Chondrocyte (in vitro differentiated cells): ENCODE data around the gene NPHP4. TPM values are rescaled to one million over a fixed set of nuclear protein-coding genes. Genes with fewer than 3 reads are reported as not detected.

Source experiments
- DNase-seq: peaks from one replicate; pipeline ENCODE4 v3.0.0; 2021; ENCODE audit warnings: mixed read lengths, low spot score
- H3K27ac Mint-ChIP-seq: one replicate; pipeline ENCODE4 v1.8.0; 2021; ENCODE audit warnings: mild to moderate bottlenecking, moderate library complexity, mixed read lengths; ENCODE audit not compliant: unreplicated experiment
- H3K27me3 Mint-ChIP-seq: 2 replicates; pipeline ENCODE4 v1.8.0; 2021; ENCODE audit warnings: low read depth, mixed read lengths
- H3K36me3 Mint-ChIP-seq: 2 replicates; pipeline ENCODE4 v1.8.0; 2021; ENCODE audit warnings: low read depth, mixed read lengths
- H3K4me1 Mint-ChIP-seq: 2 replicates; pipeline ENCODE4 v1.8.0; 2021; ENCODE audit warnings: low read depth, mild to moderate bottlenecking, mixed read lengths
- H3K4me3 Mint-ChIP-seq: one replicate; pipeline ENCODE4 v1.8.0; 2021; ENCODE audit warnings: mild to moderate bottlenecking, moderate library complexity, mixed read lengths; ENCODE audit not compliant: unreplicated experiment
- H3K9me3 Mint-ChIP-seq: 2 replicates; pipeline ENCODE4 v1.8.0; 2021; ENCODE audit warnings: low read depth, mixed read lengths
- total RNA-seq: library from RNA; stranded (reverse); gene quantifications from 3 replicates; pipeline ENCODE4 v1.2.1, GENCODE V29; 2021
- TF ChIP-seq, protein P1 (sequence below): fragments of 200-600 bp; sonication (generic); IDR thresholded peaks from 2 replicates; pipeline ENCODE4 v1.5.0; 2021; ENCODE audit warnings: antibody characterized with exemption, mild to moderate bottlenecking, moderate library complexity

The NPHP4 gene
- total RNA-seq, 1 donor from 2014 or later = 8.7 TPM

- no peak overlapping the region for H3K4me3 Mint-ChIP-seq
- H3K27ac Mint-ChIP-seq = no peak overlapping the region
- TF ChIP-seq, protein P1, sequence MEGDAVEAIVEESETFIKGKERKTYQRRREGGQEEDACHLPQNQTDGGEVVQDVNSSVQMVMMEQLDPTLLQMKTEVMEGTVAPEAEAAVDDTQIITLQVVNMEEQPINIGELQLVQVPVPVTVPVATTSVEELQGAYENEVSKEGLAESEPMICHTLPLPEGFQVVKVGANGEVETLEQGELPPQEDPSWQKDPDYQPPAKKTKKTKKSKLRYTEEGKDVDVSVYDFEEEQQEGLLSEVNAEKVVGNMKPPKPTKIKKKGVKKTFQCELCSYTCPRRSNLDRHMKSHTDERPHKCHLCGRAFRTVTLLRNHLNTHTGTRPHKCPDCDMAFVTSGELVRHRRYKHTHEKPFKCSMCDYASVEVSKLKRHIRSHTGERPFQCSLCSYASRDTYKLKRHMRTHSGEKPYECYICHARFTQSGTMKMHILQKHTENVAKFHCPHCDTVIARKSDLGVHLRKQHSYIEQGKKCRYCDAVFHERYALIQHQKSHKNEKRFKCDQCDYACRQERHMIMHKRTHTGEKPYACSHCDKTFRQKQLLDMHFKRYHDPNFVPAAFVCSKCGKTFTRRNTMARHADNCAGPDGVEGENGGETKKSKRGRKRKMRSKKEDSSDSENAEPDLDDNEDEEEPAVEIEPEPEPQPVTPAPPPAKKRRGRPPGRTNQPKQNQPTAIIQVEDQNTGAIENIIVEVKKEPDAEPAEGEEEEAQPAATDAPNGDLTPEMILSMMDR = no peak
- peaks cover 23% of the 10 kb centered on the region for H3K36me3 Mint-ChIP-seq
- no peaks in the 10 kb centered on the region for H3K9me3 Mint-ChIP-seq
- no peaks in the 10 kb centered on the region for H3K4me1 Mint-ChIP-seq
- H3K27me3 Mint-ChIP-seq = no peaks in the 10 kb centered on the region
- no peak for DNase-seq
These were observed 37.3 kb downstream of the NPHP4 start for GRCh38 chr1:5954964-5955363.

DNA sequence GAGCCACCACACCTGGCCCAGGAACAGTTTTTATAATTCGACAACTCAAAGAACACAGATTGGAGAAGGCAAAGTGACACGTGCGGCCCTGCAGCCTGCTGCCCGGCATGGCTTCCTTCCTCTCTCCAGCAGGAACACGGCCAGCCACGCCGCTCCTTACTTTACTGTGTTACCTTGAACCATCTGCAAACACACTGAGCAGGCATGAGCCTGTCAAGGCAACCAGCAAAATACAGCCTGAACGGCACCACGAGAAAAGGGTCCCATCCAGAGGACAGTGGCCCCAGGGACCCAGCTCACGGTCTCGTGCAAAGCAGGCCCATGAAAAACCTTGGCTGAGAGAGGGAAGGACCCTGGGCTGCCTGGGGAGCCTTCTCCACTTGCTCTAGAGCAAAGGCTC lies 38.8 kb downstream of the NPHP4 start:
- no peak for DNase-seq
- Mint-ChIP-seq H3K4me1 (no peaks in the 10 kb centered on the region), H3K27me3 (no peaks in the 10 kb centered on the region), H3K36me3 (peaks cover 20% of the 10 kb centered on the region), H3K4me3 (no peak overlapping the region), H3K27ac (no peak overlapping the region), H3K9me3 (no peaks in the 10 kb centered on the region)
- TF ChIP-seq, protein P1 = no peak

DNA sequence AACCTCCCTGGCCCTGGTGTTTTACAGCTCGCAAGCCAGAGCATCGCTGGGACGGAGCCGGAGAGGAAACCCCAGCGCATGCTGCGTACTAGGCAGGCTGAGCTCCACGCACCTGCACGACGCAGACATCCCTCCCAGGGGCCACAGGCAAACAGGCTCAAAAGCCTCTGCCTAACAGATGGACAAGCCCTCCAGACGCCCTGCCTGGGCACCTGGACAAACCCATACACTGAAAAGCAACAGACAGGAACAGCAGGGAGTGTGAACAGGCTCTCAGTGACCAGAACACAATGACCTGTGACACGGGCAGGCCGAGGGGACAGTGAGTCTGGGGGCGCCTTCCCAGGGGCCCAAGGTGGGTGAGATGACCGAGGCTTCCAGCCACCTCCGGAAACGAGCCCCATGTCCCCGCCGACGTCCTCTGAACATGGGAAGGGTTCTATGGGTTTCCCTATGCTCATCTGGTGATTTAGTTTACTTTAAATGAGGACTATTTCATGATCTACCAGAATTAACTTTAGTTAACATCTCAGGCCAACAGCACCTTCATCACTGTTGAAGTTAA lies 40.3 kb downstream of the NPHP4 start:
- Mint-ChIP-seq H3K27me3 (no peaks in the 10 kb centered on the region), H3K9me3 (no peaks in the 10 kb centered on the region), H3K4me3 (no peak overlapping the region), H3K36me3 (peaks cover 21% of the 10 kb centered on the region), H3K27ac (no peak overlapping the region), H3K4me1 (no peaks in the 10 kb centered on the region)
- DNase-seq = no peak
- TF ChIP-seq, protein P1 = no peak

GRCh38 chr1:5950994-5951785 lies 41.0 kb downstream of the NPHP4 start:
- no peak overlapping the region for H3K4me3 Mint-ChIP-seq
- no peak overlapping the region for H3K27ac Mint-ChIP-seq
- no peaks in the 10 kb centered on the region for H3K4me1 Mint-ChIP-seq
- TF ChIP-seq, protein P1 = no peak
- H3K27me3 Mint-ChIP-seq = no peaks in the 10 kb centered on the region
- no peaks in the 10 kb centered on the region for H3K9me3 Mint-ChIP-seq
- peaks cover 22% of the 10 kb centered on the region for H3K36me3 Mint-ChIP-seq
- no peak for DNase-seq

- Mint-ChIP-seq H3K4me1 (no peaks in the 10 kb centered on the region), H3K36me3 (peaks cover 23% of the 10 kb centered on the region), H3K9me3 (no peaks in the 10 kb centered on the region), H3K4me3 (no peak overlapping the region), H3K27me3 (no peaks in the 10 kb centered on the region), H3K27ac (no peak overlapping the region)
- no peak for DNase-seq
- TF ChIP-seq, protein P1 = no peak
These were observed 41.9 kb downstream of the NPHP4 start for GRCh38 chr1:5950201-5950895.
